ENCODE data around the gene NRARP. TPM values are rescaled to one million over a fixed set of nuclear protein-coding genes. Genes with fewer than 3 reads are reported as not detected.

The NRARP gene
- total and polyA plus RNA-seq, 4 donors: 2.1 to 10.8 (median 5.8) TPM

GRCh38 chr9:137297966-137298365 lies 4.1 kb downstream of the NRARP start:
- WGBS, 2 donors: 53 to 74% methylated on average over 7 of the region's 7 CpGs
- H3K27me3 ChIP-seq (ENCODE audit: control insufficient read depth in 3 of 3, insufficient read depth in 3 of 3, low read length in 2 of 3): peaks cover 0 to 32% (median 5%) of the 10 kb centered on the region in 3 donors
- no peak for TF ChIP-seq CTCF (IDR thresholded peaks at IDR 0.05; ENCODE audit: control extremely low read depth, extremely low read depth)
- peaks cover 0 to 6% (median 0%) of the 10 kb centered on the region in 4 donors for H3K9me3 ChIP-seq (ENCODE audit: control insufficient read depth in 4 of 4, insufficient read depth in 3 of 4, low read length in 3 of 4)
- peak overlapping the region in 1 of 2 donors; percentile 74 for H3K27ac ChIP-seq (ENCODE audit: low read depth in 1 of 2, low read length in 1 of 2)
- ATAC-seq (ENCODE audit: insufficient read depth, low FRiP score): no peak
- no peak overlapping the region for H3K9ac ChIP-seq (ENCODE audit: insufficient read depth in 1 of 2, low read length in 2 of 2)
- no peak overlapping the region for H3K4me3 ChIP-seq
- no peaks in the 10 kb centered on the region for H3K36me3 ChIP-seq (ENCODE audit: control insufficient read depth in 4 of 4, insufficient read depth in 4 of 4, low read length in 4 of 4)
- H3K4me1 ChIP-seq (ENCODE audit: control insufficient read depth in 5 of 5, insufficient read depth in 5 of 5, low read length in 5 of 5): peaks cover 0 to 43% (median 19%) of the 10 kb centered on the region in 5 donors
- DNase-seq: peak in 1 of 3 donors; percentile 9

GRCh38 chr9:137296670-137297664 lies 5.1 kb downstream of the NRARP start:
- DNase-seq (peak; percentile 60 to 74 (median 64)), ATAC-seq (ENCODE audit: insufficient read depth, low FRiP score) (no peak)
- Histone ChIP-seq H3K9ac (ENCODE audit: insufficient read depth in 1 of 2, low read length in 2 of 2) (no peak overlapping the region), H3K27me3 (ENCODE audit: control insufficient read depth in 3 of 3, insufficient read depth in 3 of 3, low read length in 2 of 3) (peaks cover 0 to 32% (median 5%) of the 10 kb centered on the region in 3 donors), H3K4me3 (peak overlapping the region; percentile 55), H3K9me3 (ENCODE audit: control insufficient read depth in 4 of 4, insufficient read depth in 3 of 4, low read length in 3 of 4) (peaks cover 0 to 6% (median 0%) of the 10 kb centered on the region in 4 donors), H3K36me3 (ENCODE audit: control insufficient read depth in 4 of 4, insufficient read depth in 4 of 4, low read length in 4 of 4) (no peaks in the 10 kb centered on the region), H3K27ac (ENCODE audit: low read depth in 1 of 2, low read length in 1 of 2) (peak overlapping the region; percentile 73 to 88), H3K4me1 (ENCODE audit: control insufficient read depth in 5 of 5, insufficient read depth in 5 of 5, low read length in 5 of 5) (peaks cover 0 to 38% (median 14%) of the 10 kb centered on the region in 5 donors)
- no peak for TF ChIP-seq CTCF (IDR thresholded peaks at IDR 0.05; ENCODE audit: control extremely low read depth, extremely low read depth)
- 43 to 54% methylated on average over 24 of the region's 24 CpGs for WGBS, 2 donors

GRCh38 chr9:137295849-137296669 lies 6.0 kb downstream of the NRARP start:
- H3K36me3 ChIP-seq (ENCODE audit: control insufficient read depth in 4 of 4, insufficient read depth in 4 of 4, low read length in 4 of 4): no peaks in the 10 kb centered on the region
- TF ChIP-seq CTCF (IDR thresholded peaks at IDR 0.05; ENCODE audit: control extremely low read depth, extremely low read depth): no peak
- DNase-seq: peak in 1 of 3 donors; percentile 26
- H3K9ac ChIP-seq (ENCODE audit: insufficient read depth in 1 of 2, low read length in 2 of 2): no peak overlapping the region
- H3K9me3 ChIP-seq (ENCODE audit: control insufficient read depth in 4 of 4, insufficient read depth in 3 of 4, low read length in 3 of 4): peaks cover 0 to 6% (median 0%) of the 10 kb centered on the region in 4 donors
- peaks cover 0 to 32% (median 14%) of the 10 kb centered on the region in 5 donors for H3K4me1 ChIP-seq (ENCODE audit: control insufficient read depth in 5 of 5, insufficient read depth in 5 of 5, low read length in 5 of 5)
- ATAC-seq (ENCODE audit: insufficient read depth, low FRiP score): no peak
- WGBS, 2 donors: 12 to 20% methylated on average over 52 to 78 of the region's 78 CpGs
- peaks cover 0 to 32% (median 5%) of the 10 kb centered on the region in 3 donors for H3K27me3 ChIP-seq (ENCODE audit: control insufficient read depth in 3 of 3, insufficient read depth in 3 of 3, low read length in 2 of 3)
- H3K27ac ChIP-seq (ENCODE audit: low read depth in 1 of 2, low read length in 1 of 2): peak overlapping the region; percentile 73 to 88
- H3K4me3 ChIP-seq: peak overlapping the region; percentile 55
